B cell (primary cell): Measurements from ENCODE around the gene DNAJA1.
"Not testable (repeated sequence)": the region's sequence is repeated elsewhere in the genome, so short reads cannot be mapped to it uniquely, and the experiment has no call there.

Source experiments
- CTCF ChIP-seq: fragments of 200-600 bp; IDR thresholded peaks from one replicate; pipeline ENCODE4 v1.8.0; 2022; ENCODE audit warnings: antibody characterized with exemption, mild to moderate bottlenecking
- EZH2 ChIP-seq: IDR thresholded peaks from 2 replicates; pipeline ENCODE4 v1.6.1; 2012; ENCODE audit warnings: borderline replicate concordance, low read depth, mild to moderate bottlenecking, moderate library complexity, low read length; ENCODE audit not compliant: insufficient read depth, poor library complexity, severe bottlenecking

DNA sequence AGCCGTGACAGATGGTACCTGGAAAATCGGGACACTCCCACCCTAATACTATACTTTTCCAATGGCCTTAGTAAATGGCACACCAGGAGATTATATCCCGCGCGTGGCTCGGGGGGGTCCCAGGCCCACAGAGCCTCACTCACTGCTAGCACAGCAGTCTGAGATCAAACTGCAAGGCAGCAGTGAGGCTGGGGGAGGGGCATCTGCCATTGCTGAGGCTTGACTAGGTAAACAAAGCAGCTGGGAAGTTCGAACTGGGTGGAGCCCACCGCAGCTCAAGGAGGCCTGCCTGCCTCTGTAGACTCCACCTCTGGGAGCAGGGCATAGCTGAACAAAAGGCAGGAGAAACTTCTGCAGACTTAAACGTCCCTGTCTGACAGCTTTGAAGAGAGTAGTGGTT, 60.6 kb downstream of the DNAJA1 start:
- not testable (repeated sequence) for TF ChIP-seq CTCF, EZH2
